Stimulated activated CD4-positive, alpha-beta T cell treated with anti-CD3 and anti-CD28 coated beads, Interleukin-1b, Interleukin-23, amount 100 ng/mL, for 48 hours (primary cell): ENCODE measurements around the gene CFAP58.
A peak's percentile ranks its signal among the peaks of the same experiment; 100 is the strongest.

Source experiments
- DNase-seq: peaks from one replicate; pipeline ENCODE4 v3.0.0-alpha.2; 2020

Gene CFAP58

DNA sequence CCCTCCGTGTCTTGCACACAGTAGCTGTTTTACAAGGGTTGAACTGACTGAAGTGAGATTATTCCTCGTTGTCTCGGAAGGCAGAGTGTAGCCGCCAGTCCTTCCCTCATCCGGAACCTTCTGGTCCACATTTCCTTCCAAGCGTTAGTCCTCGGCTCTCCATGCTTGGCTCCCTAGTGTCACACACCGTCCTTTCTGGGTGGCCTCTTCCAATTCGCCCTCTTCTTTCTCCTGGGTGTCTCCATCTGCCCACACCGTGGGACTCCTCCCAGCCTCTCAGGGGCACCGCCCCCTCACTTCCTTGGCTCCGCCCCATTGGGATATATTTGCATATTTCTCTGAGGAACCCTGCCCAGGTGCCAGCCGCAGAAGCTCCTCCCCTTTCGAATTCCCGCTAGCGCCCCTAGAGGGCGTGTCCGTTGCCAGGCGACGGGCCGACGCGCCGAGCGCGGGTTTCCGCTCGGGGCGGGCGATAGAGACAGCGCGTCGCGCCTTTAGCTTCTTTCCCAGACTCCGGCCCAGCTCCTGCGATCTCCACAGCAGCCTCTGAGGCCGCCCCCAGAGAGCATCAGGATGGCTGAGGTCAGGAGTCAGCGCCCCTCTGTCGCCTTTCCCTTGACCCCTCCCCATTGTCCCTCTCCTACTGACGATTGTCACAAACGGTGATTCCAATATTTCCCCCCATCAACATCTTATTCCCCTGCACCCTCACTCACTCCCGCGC, at the start of gene CFAP58:
CFAP58 (plus strand) TSS at position 509 of the 724 bp plus-strand sequence; CDS start at position 574, 65 bp downstream.
- peak; percentile 90 for DNase-seq

DNA sequence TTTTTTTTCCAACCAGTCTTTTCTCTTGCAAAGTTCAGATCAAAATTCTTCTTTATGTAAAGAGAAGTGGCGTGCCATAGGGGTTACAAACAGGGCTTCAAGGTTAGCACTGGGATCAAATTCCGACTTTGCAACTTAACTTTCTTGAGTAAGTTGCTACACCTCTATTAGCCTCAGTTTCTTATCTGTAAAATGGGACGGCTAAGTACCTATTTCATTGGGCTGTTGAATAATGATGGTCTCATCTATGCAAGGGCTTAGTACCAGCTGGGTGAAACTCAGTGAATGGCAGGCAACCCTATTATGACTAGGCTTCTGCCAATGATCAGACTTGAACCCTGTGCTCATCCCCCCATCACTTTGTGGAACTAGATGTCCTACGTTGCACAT, 49.3 kb upstream of the CFAP58 start:
- no peak for DNase-seq

DNA sequence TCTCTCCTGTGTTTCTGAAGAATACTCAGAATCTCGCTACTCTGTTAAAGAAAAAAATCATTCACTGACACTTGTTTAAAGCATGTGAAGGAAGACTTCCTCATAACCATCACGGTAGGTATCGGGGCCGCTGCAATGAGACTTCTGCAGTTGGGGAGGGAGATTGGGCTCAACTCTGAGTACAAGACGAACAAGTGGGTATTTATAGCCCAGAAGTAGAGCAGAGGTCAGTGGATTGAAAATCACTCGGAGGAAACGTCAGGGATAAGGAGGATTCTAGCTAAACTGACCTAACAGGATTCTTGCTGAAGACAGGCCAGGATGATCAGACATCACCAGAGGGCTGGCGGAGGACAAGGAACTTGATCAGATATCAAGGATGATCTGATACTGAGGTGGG, 48.7 kb upstream of the CFAP58 start:
- DNase-seq = no peak

GRCh38 chr10:104306897-104307296, 46.7 kb upstream of the CFAP58 start:
- no peak for DNase-seq

- DNase-seq = no peak
Measured at GRCh38 chr10:104307576-104308438, 45.8 kb upstream of the CFAP58 start.

- DNase-seq = peak; percentile 26
Measured at GRCh38 chr10:104308439-104308903, 45.2 kb upstream of the CFAP58 start.

- no peak for DNase-seq
Measured at GRCh38 chr10:104309980-104310978, 43.4 kb upstream of the CFAP58 start.

DNA sequence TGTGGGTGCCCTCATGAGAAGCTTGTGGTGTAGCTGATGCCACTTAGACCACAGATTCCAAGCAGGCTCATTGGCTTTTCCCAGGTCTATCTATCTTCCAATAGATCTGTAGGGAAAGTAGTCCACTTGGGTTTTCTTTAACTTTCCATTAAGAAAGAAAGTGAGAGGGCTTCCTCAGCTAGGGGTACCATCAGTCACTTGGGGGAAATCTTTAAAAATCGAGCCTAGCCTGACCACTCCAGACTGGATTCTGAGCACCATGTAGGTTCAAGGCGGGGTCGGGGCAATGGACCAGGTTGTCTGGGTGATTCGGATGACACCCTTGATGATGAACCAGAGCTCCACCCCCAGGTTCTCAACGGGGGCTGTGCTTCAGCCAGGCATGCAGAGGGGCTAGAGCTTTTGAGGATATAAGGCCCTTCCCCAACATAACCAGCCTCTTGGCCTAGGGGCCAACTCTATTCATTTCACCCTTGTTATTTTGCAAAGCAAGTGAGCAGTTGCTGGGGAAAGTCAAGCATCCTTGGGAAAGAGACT, 42.4 kb upstream of the CFAP58 start:
- no peak for DNase-seq

- DNase-seq = no peak
Measured at GRCh38 chr10:104314591-104315485, 38.8 kb upstream of the CFAP58 start.

- no peak for DNase-seq
Measured at GRCh38 chr10:104315486-104315921, 38.1 kb upstream of the CFAP58 start.

DNA sequence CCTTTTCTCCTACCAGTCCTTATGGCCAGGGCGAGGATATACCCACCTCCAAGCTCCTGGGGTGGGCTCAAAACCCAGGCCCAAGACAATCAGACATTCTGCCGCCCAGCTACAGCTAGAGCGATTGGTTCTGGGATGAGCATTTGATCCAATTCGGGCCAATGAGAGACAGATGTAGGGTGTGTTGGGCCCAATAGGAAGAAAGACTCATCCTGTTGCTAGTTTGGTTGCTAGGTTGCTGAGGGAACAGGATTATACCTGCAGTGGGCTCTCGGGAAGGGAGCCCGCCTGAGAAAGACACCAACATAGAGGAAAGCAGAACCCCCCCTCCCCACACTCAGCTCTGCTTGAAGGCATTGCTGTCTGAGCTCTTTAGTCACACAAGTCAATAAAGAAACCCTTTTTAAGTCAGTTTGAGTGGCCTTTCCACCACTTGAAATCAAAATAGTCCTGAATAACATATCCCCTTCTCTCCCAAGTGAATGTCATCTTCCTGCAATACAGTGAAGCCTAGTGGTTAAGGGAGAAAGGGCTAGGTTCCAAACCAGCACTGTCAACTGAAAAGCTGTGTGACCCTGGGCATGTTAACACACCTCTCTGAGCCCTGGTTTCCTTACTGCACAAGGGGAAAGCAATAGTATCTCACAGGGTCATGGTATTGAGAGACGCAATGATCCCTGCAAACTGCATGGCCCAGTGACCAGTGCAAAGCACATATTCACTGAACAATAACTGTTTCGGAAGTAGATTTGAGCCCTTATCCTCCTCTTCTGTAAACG, 37.1 kb upstream of the CFAP58 start:
- no peak for DNase-seq

DNA sequence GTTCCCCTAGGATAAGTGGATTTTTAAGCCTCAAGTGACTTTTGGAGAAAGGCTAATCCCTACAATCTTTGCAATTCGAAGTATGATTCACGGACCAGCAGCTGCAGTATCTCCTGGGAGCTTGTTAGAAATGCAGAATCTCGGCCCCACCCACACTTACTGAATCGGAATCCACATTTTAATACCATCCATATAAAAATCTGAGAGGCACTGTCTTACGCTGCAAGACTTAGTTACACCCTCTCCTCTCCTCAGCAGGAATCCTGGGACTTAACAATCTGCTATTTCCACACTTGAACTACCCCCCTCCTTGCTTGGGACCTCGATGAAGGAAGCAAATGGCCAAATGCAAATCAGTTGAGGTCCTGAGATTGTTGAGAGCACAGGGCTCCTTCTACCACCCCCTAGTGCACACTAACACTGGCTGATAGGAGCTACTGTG, 36.3 kb upstream of the CFAP58 start:
- no peak for DNase-seq

- no peak for DNase-seq
Measured at GRCh38 chr10:104317726-104318299, 35.8 kb upstream of the CFAP58 start.

DNA sequence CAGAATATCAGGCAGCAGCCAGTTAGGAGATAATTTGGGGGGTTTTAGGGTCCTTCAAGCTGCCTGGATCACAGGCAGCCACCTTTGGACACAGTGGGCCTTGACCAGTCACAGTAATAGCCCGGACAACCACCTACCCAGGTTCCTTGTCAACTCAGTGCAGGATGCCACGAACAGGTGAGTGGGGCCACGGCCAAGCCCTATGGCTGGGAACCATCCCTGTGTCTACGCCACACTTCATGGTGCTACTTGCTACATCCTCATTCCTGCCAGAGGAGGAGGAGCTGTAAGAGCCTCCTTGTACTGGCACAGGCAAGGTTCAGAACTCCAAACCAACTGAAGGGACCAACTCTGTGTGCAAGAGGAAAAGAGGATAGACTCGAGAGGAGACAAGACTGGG, 35.3 kb upstream of the CFAP58 start:
- DNase-seq = no peak

- DNase-seq = no peak
Measured at GRCh38 chr10:104318810-104319741, 34.6 kb upstream of the CFAP58 start.

DNA sequence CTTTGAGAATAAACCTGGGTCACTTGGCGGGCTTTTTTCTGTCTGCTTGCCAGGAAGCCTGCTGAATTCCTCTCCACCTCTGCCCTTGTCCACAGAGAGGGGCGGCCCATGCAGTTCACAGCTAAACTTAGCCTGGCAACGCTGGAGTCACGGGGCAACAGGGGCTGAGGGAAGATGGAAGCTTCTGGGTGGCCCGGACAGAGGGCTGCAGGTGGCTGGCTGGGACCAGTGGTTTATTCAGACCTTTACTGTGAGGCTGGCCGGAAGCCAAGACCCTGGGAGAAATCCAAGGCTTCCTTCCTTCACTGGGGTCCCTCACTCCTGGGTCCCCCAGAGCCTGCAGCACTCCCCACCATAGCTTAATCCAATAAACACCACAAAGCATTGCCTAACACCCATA, 32.4 kb upstream of the CFAP58 start:
- no peak for DNase-seq

DNA sequence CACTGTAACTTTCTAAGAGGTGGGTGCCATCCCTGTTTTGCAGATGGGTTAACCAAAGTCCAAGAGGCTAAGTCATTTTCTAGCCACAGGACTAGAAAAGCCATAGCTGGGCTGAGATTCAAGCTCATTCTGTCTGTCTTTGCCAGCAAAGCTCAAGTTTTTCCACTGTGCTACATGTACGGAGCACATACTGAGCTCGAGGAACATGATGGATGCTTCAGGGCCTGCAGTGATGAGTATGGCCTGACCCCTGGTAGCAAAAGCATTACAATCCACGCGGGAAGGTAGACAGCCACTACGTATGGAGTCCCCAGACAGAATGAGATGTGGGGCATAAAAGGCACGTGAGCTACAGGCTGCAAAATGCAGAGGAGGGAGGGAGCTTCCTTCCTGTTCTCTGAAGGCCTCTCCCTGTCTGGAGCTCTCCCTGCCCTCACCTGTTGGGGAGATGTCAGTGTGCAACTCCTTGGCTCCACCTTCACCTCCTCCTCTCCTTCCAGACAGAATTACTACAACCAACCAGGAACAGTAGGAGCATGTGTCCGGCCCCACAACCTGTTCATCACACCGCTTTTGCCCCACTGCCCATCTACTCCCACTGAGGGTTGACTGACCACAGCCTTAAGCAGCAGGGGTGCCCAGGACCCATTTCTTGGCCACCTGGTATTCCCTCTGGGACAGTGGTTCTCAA, 31.8 kb upstream of the CFAP58 start:
- DNase-seq = no peak

GRCh38 chr10:104322416-104322782, 31.2 kb upstream of the CFAP58 start:
- peak; percentile 21 for DNase-seq
